GM12865 (cell line): ENCODE measurements around the gene MATK.

Experiments
- DNase-seq: peaks from one replicate; pipeline ENCODE4 v3.0.0; 2010; ENCODE audit warnings: low read depth
- H3K4me3 ChIP-seq: 2 replicates; pipeline ENCODE4 v1.5.1; 2011; ENCODE audit warnings: mild to moderate bottlenecking, low read depth, low read length, control low read depth
- CTCF ChIP-seq: IDR thresholded peaks from 2 replicates; pipeline ENCODE4 v1.5.1; 2011; ENCODE audit warnings: low read length, control low read depth, low read depth, inconsistent platforms; ENCODE audit not compliant: insufficient read depth; ENCODE audit errors: missing control alignments

The MATK gene

GRCh38 chr19:3807574-3808354 lies 21.6 kb upstream of the MATK start:
- TF ChIP-seq CTCF: no peak
- no peak overlapping the region for H3K4me3 ChIP-seq
- DNase-seq: no peak

- no peak overlapping the region for H3K4me3 ChIP-seq
- TF ChIP-seq CTCF: no peak
- DNase-seq: no peak
Measured at GRCh38 chr19:3807131-3807480, 20.9 kb upstream of the MATK start.

GRCh38 chr19:3805859-3806258 lies 19.7 kb upstream of the MATK start:
- H3K4me3 ChIP-seq: no peak overlapping the region
- no peak for DNase-seq
- TF ChIP-seq CTCF: no peak

GRCh38 chr19:3804429-3804828 lies 18.2 kb upstream of the MATK start:
- no peak overlapping the region for H3K4me3 ChIP-seq
- no peak for DNase-seq
- no peak for TF ChIP-seq CTCF

GRCh38 chr19:3803986-3804385 lies 17.8 kb upstream of the MATK start:
- no peak overlapping the region for H3K4me3 ChIP-seq
- DNase-seq: no peak
- no peak for TF ChIP-seq CTCF

- no peak for DNase-seq
- H3K4me3 ChIP-seq: no peak overlapping the region
- TF ChIP-seq CTCF: no peak
Measured at GRCh38 chr19:3803114-3803888, 17.1 kb upstream of the MATK start.
